ENCODE results near the gene DUSP7.
A peak's percentile ranks its signal among the peaks of the same experiment; 100 is the strongest.

The DUSP7 gene

GRCh38 chr3:52056521-52056967, at the start of gene DUSP7:
DUSP7 (minus strand) TSS chr3:52056571; CDS start chr3:52056366, 205 bp downstream.
- peak; percentile 24 for DNase-seq (ENCODE audit: low read depth)

DNA sequence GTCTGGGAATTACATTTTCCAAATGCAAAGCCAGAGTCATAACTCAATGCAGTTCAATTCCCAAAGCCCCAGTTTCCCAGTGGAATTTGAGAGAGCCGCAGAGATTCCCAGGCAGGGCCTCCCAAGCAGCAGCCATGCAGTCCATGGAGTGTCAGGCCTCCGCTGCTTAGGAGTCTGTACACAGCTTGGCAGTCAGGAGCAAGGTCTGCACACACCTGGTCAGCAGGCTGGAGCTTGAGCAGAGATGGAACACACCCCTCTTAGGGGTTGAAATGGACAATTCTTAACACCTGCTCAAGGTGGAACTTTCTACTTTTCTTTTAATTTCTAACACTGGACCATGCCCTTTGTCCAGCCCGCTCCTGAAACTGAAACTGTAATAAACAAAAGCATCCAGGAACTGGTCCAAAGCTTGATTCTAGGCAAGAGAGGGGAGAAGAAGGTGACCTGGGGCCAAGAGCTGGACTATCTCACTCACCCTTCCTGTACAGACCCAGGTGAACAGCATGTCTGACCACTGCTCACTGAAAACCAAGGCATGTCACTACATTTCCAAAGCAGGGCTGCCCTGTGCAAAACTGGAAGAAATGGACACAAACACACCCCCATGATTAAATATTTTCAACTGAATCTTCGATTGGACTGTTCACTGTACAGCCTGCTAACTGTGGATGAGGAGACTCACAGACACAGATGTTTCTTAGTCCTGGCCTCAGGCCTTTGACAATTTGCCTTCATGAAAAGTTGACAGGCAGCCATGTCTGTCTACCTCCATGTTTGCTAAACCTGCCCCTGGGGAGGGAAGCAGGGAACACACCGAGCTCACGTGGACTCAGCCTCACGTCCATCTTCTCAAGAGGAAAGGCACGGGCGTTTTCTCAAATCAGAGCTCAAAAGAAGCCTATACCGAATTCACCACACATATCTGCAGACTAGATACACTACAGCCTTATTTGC, 48.6 kb upstream of the DUSP7 start:
- DNase-seq (ENCODE audit: low read depth): no peak

- DNase-seq (ENCODE audit: low read depth): no peak
Observed at GRCh38 chr3:52102934-52103333, 46.6 kb upstream of the DUSP7 start.

- no peak for DNase-seq (ENCODE audit: low read depth)
Observed at GRCh38 chr3:52099001-52099401, 42.6 kb upstream of the DUSP7 start.

GRCh38 chr3:52097851-52098507, 41.6 kb upstream of the DUSP7 start:
- DNase-seq (ENCODE audit: low read depth): no peak

- DNase-seq (ENCODE audit: low read depth): no peak
Observed at GRCh38 chr3:52095990-52096775, 39.8 kb upstream of the DUSP7 start.

DNA sequence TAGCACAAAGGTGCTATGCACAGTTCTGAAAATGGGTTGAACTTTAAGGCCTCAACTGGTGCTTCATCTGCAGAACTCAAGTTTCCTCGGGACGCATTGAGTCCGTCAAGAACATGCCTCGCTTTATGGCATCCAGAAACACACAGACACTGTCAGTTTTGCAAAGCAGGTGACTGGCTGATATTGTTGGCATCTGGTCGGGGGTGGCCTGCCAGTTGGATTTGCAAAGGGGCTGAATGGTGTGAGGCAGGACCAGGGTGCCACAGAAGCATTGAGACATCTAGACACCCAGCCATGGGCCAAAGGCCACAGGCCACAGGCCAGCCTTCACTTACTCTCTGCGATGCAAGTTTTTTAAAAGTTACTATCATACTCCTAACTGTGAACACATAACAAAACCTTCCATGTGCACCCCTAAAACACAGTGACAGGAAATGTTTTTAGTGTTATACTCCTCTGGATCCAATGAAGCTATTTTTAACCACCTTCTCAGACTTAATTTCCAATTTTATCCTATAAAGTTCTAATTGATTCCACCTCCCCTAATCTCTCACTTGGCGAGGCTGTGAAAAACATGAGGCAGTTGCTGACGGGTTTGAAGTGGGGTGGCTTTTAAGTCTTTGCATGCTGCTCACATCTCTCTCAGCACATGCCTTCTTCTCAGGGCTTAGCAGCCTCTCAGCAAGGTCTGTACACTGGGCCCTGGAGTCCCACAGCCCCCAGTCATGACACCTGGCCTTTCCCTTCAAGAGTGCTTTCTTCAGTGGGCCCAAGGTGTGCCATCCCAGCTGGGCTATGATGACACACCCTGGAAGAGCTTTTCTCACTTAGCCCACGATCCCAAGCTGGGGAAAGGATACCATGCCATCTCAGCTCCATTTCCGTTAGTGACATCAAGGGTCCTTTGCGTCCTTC, 38.5 kb upstream of the DUSP7 start:
- no peak for DNase-seq (ENCODE audit: low read depth)

DNA sequence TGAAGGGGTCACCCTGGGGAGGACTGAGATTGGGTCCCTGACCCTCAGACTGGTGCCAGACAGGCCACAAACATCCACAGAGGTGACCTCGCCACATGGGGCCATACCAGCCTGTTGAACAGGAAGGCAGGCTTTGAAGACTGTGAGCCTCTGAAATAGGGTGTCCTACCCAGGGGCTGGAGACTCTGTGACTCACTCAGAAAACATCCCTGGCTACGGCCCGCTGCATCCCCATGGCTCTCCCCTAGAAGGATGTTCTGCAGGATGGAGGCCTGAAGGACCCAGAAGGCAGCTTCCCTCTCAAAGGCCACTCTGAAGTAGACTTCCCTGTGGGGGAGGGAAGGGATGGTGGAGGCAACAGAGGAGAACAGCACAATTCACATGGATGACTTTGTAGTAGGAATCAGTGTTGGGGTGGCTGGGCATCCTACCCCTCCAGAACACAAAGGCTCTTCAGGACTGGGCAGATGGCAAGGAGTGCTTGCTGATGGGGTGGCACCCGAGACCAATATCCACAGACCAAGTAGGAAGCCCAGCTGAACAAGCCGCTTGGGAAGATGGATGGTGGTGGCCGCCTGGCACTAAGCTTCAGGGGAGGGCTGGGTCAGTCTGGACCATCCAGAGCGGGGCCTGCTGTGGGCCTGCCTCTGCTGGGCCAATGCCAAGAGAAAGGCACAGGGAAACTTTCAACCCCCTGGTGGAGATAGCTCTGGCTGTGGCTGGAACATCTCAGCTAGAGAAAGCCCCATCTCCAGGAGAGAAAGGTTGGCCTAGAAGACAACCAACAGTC, 37.6 kb upstream of the DUSP7 start:
- DNase-seq (ENCODE audit: low read depth): no peak

GRCh38 chr3:52092891-52093290, 36.5 kb upstream of the DUSP7 start:
- no peak for DNase-seq (ENCODE audit: low read depth)

DNA sequence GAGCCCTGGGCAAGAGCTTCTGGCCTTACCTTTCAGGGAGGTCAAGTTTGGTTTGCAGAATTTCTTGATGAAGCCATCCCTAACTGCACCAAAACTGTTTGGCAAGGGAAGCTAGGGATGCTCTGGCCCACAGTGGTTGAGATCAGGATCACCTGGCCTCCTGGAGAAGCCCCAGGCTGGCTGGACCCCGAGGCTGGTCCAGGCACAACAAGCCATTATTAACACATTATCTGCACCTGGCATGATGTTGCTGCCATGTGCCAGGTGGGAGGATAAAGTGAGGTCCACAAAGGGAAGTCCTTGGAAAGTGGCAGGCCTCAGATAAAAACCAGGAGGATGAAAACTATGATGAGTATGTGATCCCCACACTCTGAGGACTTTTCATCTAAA, 35.9 kb upstream of the DUSP7 start:
- no peak for DNase-seq (ENCODE audit: low read depth)

DNA sequence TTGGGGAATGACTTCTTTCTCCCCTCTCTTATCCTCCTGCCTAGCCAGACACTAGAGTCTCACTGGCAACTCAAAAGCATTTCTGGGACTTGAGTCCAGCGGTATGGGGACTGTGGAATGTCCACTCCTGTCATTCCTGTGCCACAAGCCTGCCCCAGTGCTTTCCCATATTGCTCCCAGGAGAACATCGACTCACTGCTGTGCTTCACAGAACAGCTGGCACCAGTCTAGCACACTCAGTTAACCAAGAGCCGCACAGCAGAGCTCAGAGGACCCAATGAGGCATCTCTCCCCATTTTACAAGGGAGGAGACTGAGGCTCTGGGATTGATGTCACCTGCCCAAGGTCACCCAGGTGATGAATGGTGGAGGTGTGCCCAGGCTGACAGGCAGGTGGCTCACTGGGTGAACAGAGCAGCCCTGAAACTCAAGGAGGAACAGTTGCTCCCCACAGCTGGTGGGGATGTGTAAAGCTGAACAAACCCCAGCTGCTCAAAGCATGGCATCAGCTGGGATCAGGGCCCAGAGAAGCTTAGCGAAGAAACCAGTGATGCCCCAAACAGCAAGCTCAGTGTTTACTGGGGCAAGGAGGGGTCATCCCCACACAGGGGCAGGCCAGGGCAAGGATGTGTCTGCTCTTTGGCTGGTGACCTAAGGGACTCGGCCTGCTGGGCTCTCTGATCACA, 35.4 kb upstream of the DUSP7 start:
- no peak for DNase-seq (ENCODE audit: low read depth)

- no peak for DNase-seq (ENCODE audit: low read depth)
Observed at GRCh38 chr3:52090933-52091468, 34.6 kb upstream of the DUSP7 start.

- DNase-seq (ENCODE audit: low read depth): no peak
Observed at GRCh38 chr3:52090131-52090932, 34.0 kb upstream of the DUSP7 start.

- no peak for DNase-seq (ENCODE audit: low read depth)
Observed at GRCh38 chr3:52089691-52090090, 33.3 kb upstream of the DUSP7 start.

DNA sequence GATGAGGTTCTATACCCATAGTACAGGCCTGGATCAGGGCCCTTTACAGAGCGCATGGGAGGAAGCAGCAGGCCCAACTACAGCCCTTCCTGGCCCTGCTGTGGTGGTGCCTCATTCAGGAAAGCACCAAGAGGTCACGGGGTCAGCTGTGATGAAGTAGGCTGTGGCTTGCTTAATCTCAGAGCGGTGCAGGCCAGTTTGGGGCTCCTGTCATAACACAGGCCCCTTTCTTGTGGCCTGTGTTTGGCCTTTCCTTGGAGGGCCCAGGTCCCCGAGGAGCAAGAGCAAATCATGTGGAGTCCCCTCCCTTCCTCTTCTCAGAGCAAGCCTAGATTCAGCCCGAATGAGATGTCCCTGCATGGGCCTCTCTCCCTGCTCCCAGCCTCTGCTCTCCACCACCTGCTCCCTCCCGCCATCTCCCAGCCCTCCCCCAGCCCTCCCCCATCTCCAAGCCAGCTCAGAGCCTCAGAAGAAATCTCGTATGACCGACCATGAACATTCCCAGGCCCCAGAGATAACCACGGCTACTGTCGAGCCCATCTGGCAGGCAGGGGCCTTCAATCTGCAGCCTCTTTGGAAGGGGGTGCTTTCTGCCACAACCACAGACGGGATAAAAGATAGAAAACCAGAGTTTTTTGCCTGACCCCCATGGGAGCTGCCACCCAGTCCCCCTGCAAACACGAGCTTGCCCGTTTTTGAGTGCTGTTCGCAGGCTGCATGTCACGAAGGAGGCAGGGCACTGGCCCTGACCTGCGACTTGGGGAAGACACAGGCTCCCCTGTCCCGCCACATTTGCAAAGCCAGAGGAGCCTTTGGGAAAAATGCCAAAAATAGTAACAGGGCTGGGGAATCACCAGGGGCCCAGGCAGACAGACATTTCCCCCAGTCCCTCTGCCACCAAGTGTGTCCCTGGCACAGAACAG, 32.3 kb upstream of the DUSP7 start:
- DNase-seq (ENCODE audit: low read depth): no peak

DNA sequence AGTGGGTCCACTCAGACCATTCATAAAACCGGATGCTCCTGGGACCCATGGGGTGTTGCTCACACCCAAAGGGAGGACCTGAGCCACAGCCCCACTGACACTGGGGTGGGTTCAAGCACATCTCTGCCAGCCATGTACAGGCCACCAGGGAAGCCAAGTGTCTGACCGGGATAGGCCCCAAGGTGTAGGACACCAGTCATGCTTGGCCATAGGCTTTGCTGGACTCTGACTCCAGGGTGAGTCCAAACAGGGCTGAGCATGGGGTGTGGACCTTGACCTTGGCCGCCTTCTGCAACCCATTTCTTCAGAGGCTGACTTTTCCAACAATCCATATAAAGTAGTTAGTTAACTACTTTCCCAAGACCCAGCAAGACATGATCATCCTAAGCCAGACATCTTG, 31.4 kb upstream of the DUSP7 start:
- DNase-seq (ENCODE audit: low read depth): no peak

- DNase-seq (ENCODE audit: low read depth): no peak
Observed at GRCh38 chr3:52086976-52087663, 30.7 kb upstream of the DUSP7 start.
